Upper lobe of left lung (tissue), 6 donors: ENCODE results near the gene TYW1. TPM values are rescaled to one million over a fixed set of nuclear protein-coding genes. Genes with fewer than 3 reads are reported as not detected.
"Not testable (repeated sequence)": the region's sequence is repeated elsewhere in the genome, so short reads cannot be mapped to it uniquely, and the experiment has no call there.

ENCODE experiments used
- ATAC-seq, 2 donors: fragments of 200-7000 bp; cut with Tn5 transposase; one replicate each; pipeline ENCODE4 v1.9.1; 2022; ENCODE audit warnings: mild to moderate bottlenecking in 2 of 2, moderate library complexity in 2 of 2; ENCODE audit not compliant: low FRiP score in 2 of 2
- DNase-seq, 2 donors: peaks; one replicate each; pipeline ENCODE4 v3.0.0-alpha.2; 2019 to 2020
- H3K27ac ChIP-seq, 4 donors: fragments of 200-600 bp; sonication (generic); one replicate each; pipeline ENCODE4 v1.5.1; 2016 to 2019
- H3K27me3 ChIP-seq, 4 donors: fragments of 200-600 bp; sonication (generic); one replicate each; pipeline ENCODE4 v1.5.1; 2017 to 2019
- H3K36me3 ChIP-seq, 4 donors: fragments of 200-600 bp; sonication (generic); one replicate each; pipeline ENCODE4 v1.5.1; 2016 to 2019
- H3K4me1 ChIP-seq, 4 donors: fragments of 200-600 bp; sonication (generic); one replicate each; pipeline ENCODE4 v1.5.1; 2018 to 2019
- H3K4me3 ChIP-seq, 4 donors: fragments of 200-600 bp; sonication (generic); one replicate each; pipeline ENCODE4 v1.5.1; 2017 to 2019; ENCODE audit warnings: mild to moderate bottlenecking in 2 of 4, moderate library complexity in 1 of 4
- H3K9me3 ChIP-seq, 4 donors: fragments of 200-600 bp; sonication (generic); one replicate each; pipeline ENCODE4 v1.5.1; 2018 to 2019
- CTCF ChIP-seq, 6 experiments: fragments of 450-650 bp in 4 of 6; fragments of 200-600 bp in 2 of 6; sonication (generic) in 2 of 6; IDR thresholded peaks; one replicate each; pipeline ENCODE4 v1.5.1; 2016 to 2019; ENCODE audit warnings: antibody characterized with exemption in 6 of 6
- EP300 ChIP-seq, 4 donors: sonication (generic); formaldehyde crosslinking; IDR thresholded peaks; one replicate each; pipeline ENCODE4 v1.5.1; 2017; ENCODE audit warnings: antibody characterized with exemption in 4 of 4, control low read depth in 2 of 4
- POLR2A ChIP-seq, 4 donors: fragments of 450-650 bp; IDR thresholded peaks; one replicate each; pipeline ENCODE4 v1.5.1; 2016 to 2017; ENCODE audit warnings: antibody characterized with exemption in 4 of 4, mild to moderate bottlenecking in 2 of 4
- POLR2AphosphoS5 ChIP-seq, 2 donors: sonication (generic); formaldehyde crosslinking; IDR thresholded peaks; one replicate each; pipeline ENCODE4 v1.5.1; 2017; ENCODE audit warnings: antibody characterized with exemption in 2 of 2
- WGBS, 2 donors: methylation state at CpG; one replicate each; pipeline ENCODE4 v1.1.5; 2017 to 2018; 5-methylcytosine and 5-hydroxymethylcytosine counted together
- total RNA-seq, 6 donors: library from RNA; depleted of rRNA in 4 of 6; stranded (reverse); fragments of >200 nt in 4 of 6; gene quantifications; one replicate each; pipeline versions ENCODE4 v1.1.0 to v1.2.1, GENCODE V29; 2016 to 2021
- donor health status: DM: no; HTN: no; CAD: no; lungs with moderate emphysema.
- donor health status: DM: no; HTN: yes; CAD: no; lungs with severe emphysema.

The TYW1 gene
- total RNA-seq, 6 donors from 2014 or later, result 13.9 to 40.9 (median 17.2) TPM

- no peak overlapping the region for H3K4me3 ChIP-seq
- H3K27me3 ChIP-seq, result no peaks in the 10 kb centered on the region
- ATAC-seq, result no peak
- DNase-seq, result no peak
- TF ChIP-seq POLR2AphosphoS5 (IDR thresholded peaks at IDR 0.05), result no peak
- no peak for TF ChIP-seq POLR2A (IDR thresholded peaks at IDR 0.05)
- no peak for TF ChIP-seq EP300 (IDR thresholded peaks at IDR 0.05)
- TF ChIP-seq CTCF (IDR thresholded peaks at IDR 0.05), result no peak
- H3K27ac ChIP-seq, result no peak overlapping the region
- 75 to 79% methylated on average over 7 of the region's 7 CpGs for WGBS, 2 donors
- H3K4me1 ChIP-seq, result no peaks in the 10 kb centered on the region
- no peaks in the 10 kb centered on the region for H3K9me3 ChIP-seq
- H3K36me3 ChIP-seq, result peaks cover 13 to 94% (median 49%) of the 10 kb centered on the region in 4 donors
Observed at GRCh38 chr7:67018940-67019339, 22.3 kb downstream of the TYW1 start.

GRCh38 chr7:67019562-67020390, 23.1 kb downstream of the TYW1 start:
- 73 to 77% methylated on average over 8 of the region's 8 CpGs for WGBS, 2 donors
- Histone ChIP-seq H3K4me3 (no peak overlapping the region), H3K27me3 (no peaks in the 10 kb centered on the region), H3K4me1 (no peaks in the 10 kb centered on the region), H3K9me3 (no peaks in the 10 kb centered on the region), H3K27ac (no peak overlapping the region), H3K36me3 (peaks cover 13 to 91% (median 48%) of the 10 kb centered on the region in 4 donors)
- ATAC-seq (peak in 1 of 2 donors; percentile 16), DNase-seq (no peak)
- TF ChIP-seq EP300 (IDR thresholded peaks at IDR 0.05), result no peak
- no peak for TF ChIP-seq CTCF (IDR thresholded peaks at IDR 0.05)
- no peak for TF ChIP-seq POLR2A (IDR thresholded peaks at IDR 0.05)
- TF ChIP-seq POLR2AphosphoS5 (IDR thresholded peaks at IDR 0.05), result no peak

GRCh38 chr7:67021260-67021659, 24.6 kb downstream of the TYW1 start:
- no peaks in the 10 kb centered on the region for H3K4me1 ChIP-seq
- 84 to 90% methylated on average over 7 of the region's 7 CpGs for WGBS, 2 donors
- no peak overlapping the region for H3K27ac ChIP-seq
- H3K27me3 ChIP-seq, result no peaks in the 10 kb centered on the region
- no peak for DNase-seq
- H3K9me3 ChIP-seq, result no peaks in the 10 kb centered on the region
- peaks cover 13 to 91% (median 42%) of the 10 kb centered on the region in 4 donors for H3K36me3 ChIP-seq
- TF ChIP-seq CTCF (IDR thresholded peaks at IDR 0.05) (no peak), EP300 (IDR thresholded peaks at IDR 0.05) (no peak), POLR2A (IDR thresholded peaks at IDR 0.05) (no peak), POLR2AphosphoS5 (IDR thresholded peaks at IDR 0.05) (no peak)
- no peak overlapping the region for H3K4me3 ChIP-seq
- ATAC-seq, result no peak

GRCh38 chr7:67022511-67022910, 25.9 kb downstream of the TYW1 start:
- H3K36me3 ChIP-seq, result peaks cover 13 to 82% (median 39%) of the 10 kb centered on the region in 4 donors

GRCh38 chr7:67025459-67025858, 28.8 kb downstream of the TYW1 start:
- H3K4me3 ChIP-seq, H3K27ac ChIP-seq, H3K9me3 ChIP-seq, H3K4me1 ChIP-seq, ATAC-seq, DNase-seq, H3K27me3 ChIP-seq: not testable (repeated sequence)
- H3K36me3 ChIP-seq, result peaks cover 12 to 65% (median 25%) of the 10 kb centered on the region in 4 donors
- 75 to 79% methylated on average over 1 of the region's 1 CpG for WGBS, 2 donors

More at GRCh38 chr7:67022511-67022910, 25.9 kb downstream of the TYW1 start:
- TF ChIP-seq POLR2AphosphoS5 (IDR thresholded peaks at IDR 0.05) (no peak), EP300 (IDR thresholded peaks at IDR 0.05) (no peak), POLR2A (IDR thresholded peaks at IDR 0.05) (no peak), CTCF (IDR thresholded peaks at IDR 0.05) (no peak)
- H3K27me3 ChIP-seq, result no peaks in the 10 kb centered on the region
- no peak for ATAC-seq
- DNase-seq, result no peak
- H3K4me3 ChIP-seq, result no peak overlapping the region
- 79 to 90% methylated on average over 3 of the region's 3 CpGs for WGBS, 2 donors
- H3K9me3 ChIP-seq, result no peaks in the 10 kb centered on the region
- no peaks in the 10 kb centered on the region for H3K4me1 ChIP-seq
- H3K27ac ChIP-seq, result no peak overlapping the region

GRCh38 chr7:67031685-67032084, 35.1 kb downstream of the TYW1 start:
- H3K27ac ChIP-seq, H3K4me1 ChIP-seq, H3K4me3 ChIP-seq, H3K9me3 ChIP-seq, H3K27me3 ChIP-seq, ATAC-seq, DNase-seq: not testable (repeated sequence)
- WGBS, 2 donors, result 86 to 94% methylated on average over 1 to 2 of the region's 2 CpGs
- H3K36me3 ChIP-seq, result peaks cover 0 to 21% (median 12%) of the 10 kb centered on the region in 4 donors
